ENCODE data around the gene INF2. TPM values are rescaled to one million over a fixed set of nuclear protein-coding genes. Genes with fewer than 3 reads are reported as not detected.

The INF2 gene
- total RNA-seq, 1 donor from 2014 or later: 69.2 TPM

DNA sequence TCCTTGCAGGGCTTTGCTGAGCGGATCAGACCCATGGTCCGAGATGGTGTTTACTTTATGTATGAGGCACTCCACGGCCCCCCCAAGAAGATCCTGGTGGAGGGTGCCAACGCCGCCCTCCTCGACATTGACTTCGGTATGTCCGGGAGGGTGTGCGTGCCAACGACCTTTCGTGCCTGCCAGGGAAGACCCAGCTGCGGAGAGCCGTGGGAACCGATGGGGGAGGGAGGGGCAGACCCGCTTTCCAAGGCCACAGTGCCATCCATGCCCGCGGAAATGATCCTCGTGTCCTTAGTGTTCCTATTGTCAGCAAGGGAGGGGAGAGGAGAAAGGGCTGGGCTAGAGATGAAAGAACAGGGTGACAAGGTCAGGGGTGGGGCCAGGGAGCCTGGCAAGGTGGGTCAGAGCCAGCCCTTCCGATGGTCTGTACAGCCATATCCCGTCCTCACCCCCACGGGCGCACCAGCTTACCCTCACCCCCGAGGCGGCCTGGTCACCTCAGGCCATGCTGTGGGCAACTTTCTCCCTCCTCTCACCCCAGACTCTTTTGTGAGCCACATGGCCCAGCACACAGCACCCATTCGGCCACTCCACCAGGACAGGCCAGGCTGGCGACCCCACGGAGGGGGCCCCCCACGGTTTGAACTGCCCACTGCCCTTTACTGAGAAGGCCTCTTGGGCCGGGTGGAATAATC lies 51.8 kb downstream of the INF2 start:
- H3K27me3 Mint-ChIP-seq: no peaks in the 10 kb centered on the region
- DNase-seq (ENCODE audit: low spot score, unreplicated experiment): no peak
- no peaks in the 10 kb centered on the region for H3K4me1 Mint-ChIP-seq (ENCODE audit: low read depth)
- TF ChIP-seq, protein P1, sequence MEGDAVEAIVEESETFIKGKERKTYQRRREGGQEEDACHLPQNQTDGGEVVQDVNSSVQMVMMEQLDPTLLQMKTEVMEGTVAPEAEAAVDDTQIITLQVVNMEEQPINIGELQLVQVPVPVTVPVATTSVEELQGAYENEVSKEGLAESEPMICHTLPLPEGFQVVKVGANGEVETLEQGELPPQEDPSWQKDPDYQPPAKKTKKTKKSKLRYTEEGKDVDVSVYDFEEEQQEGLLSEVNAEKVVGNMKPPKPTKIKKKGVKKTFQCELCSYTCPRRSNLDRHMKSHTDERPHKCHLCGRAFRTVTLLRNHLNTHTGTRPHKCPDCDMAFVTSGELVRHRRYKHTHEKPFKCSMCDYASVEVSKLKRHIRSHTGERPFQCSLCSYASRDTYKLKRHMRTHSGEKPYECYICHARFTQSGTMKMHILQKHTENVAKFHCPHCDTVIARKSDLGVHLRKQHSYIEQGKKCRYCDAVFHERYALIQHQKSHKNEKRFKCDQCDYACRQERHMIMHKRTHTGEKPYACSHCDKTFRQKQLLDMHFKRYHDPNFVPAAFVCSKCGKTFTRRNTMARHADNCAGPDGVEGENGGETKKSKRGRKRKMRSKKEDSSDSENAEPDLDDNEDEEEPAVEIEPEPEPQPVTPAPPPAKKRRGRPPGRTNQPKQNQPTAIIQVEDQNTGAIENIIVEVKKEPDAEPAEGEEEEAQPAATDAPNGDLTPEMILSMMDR (IDR thresholded peaks at IDR 0.05; ENCODE audit: unreplicated experiment): no peak
- no peak overlapping the region for H3K4me3 Mint-ChIP-seq (ENCODE audit: low read depth)
- no peaks in the 10 kb centered on the region for H3K9me3 Mint-ChIP-seq (ENCODE audit: low read depth)
- peaks cover 1% of the 10 kb centered on the region for H3K36me3 Mint-ChIP-seq (ENCODE audit: insufficient read depth)
- no peak overlapping the region for H3K27ac Mint-ChIP-seq

- Mint-ChIP-seq H3K27me3 (no peaks in the 10 kb centered on the region), H3K4me3 (ENCODE audit: low read depth) (no peak overlapping the region), H3K4me1 (ENCODE audit: low read depth) (no peaks in the 10 kb centered on the region), H3K27ac (no peak overlapping the region), H3K36me3 (ENCODE audit: insufficient read depth) (peaks cover 1% of the 10 kb centered on the region), H3K9me3 (ENCODE audit: low read depth) (no peaks in the 10 kb centered on the region)
- no peak for DNase-seq (ENCODE audit: low spot score, unreplicated experiment)
- TF ChIP-seq, protein P1 (IDR thresholded peaks at IDR 0.05; ENCODE audit: unreplicated experiment): no peak
These were observed 52.4 kb downstream of the INF2 start for GRCh38 chr14:104741803-104742251.

- no peak overlapping the region for H3K4me3 Mint-ChIP-seq (ENCODE audit: low read depth)
- no peaks in the 10 kb centered on the region for H3K9me3 Mint-ChIP-seq (ENCODE audit: low read depth)
- no peaks in the 10 kb centered on the region for H3K4me1 Mint-ChIP-seq (ENCODE audit: low read depth)
- H3K27ac Mint-ChIP-seq: no peak overlapping the region
- TF ChIP-seq, protein P1 (IDR thresholded peaks at IDR 0.05; ENCODE audit: unreplicated experiment): no peak
- H3K36me3 Mint-ChIP-seq (ENCODE audit: insufficient read depth): peaks cover 1% of the 10 kb centered on the region
- DNase-seq (ENCODE audit: low spot score, unreplicated experiment): no peak
- H3K27me3 Mint-ChIP-seq: no peaks in the 10 kb centered on the region
These were observed 53.4 kb downstream of the INF2 start for GRCh38 chr14:104742586-104743455.

- H3K27ac Mint-ChIP-seq: no peak overlapping the region
- H3K4me1 Mint-ChIP-seq (ENCODE audit: low read depth): no peaks in the 10 kb centered on the region
- H3K36me3 Mint-ChIP-seq (ENCODE audit: insufficient read depth): peaks cover 1% of the 10 kb centered on the region
- H3K27me3 Mint-ChIP-seq: no peaks in the 10 kb centered on the region
- no peaks in the 10 kb centered on the region for H3K9me3 Mint-ChIP-seq (ENCODE audit: low read depth)
- no peak overlapping the region for H3K4me3 Mint-ChIP-seq (ENCODE audit: low read depth)
- DNase-seq (ENCODE audit: low spot score, unreplicated experiment): no peak
- TF ChIP-seq, protein P1 (IDR thresholded peaks at IDR 0.05; ENCODE audit: unreplicated experiment): no peak
These were observed 54.3 kb downstream of the INF2 start for GRCh38 chr14:104743461-104744380.

DNA sequence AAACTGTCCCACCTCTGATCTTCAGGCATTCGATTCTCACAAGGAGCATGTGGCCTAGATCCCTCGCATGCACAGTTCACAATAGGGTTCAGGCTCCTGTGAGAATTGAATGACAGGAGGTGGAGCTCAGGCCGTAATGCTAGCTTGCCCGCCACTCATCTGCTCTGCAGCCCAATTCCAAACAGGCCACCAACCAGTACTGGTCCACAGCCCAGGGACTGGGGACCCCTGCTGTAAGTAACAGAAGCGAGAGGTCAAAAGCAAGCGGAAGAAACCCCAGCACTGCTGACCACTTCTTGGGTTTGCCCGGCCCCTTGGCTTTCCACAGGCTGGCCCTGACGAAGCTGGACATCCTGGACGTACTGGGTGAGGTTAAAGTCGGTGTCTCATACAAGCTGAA lies 55.1 kb downstream of the INF2 start:
- DNase-seq (ENCODE audit: low spot score, unreplicated experiment): no peak
- peaks cover 1% of the 10 kb centered on the region for H3K4me1 Mint-ChIP-seq (ENCODE audit: low read depth)
- H3K27me3 Mint-ChIP-seq: no peaks in the 10 kb centered on the region
- H3K27ac Mint-ChIP-seq: no peak overlapping the region
- peaks cover 1% of the 10 kb centered on the region for H3K36me3 Mint-ChIP-seq (ENCODE audit: insufficient read depth)
- H3K4me3 Mint-ChIP-seq (ENCODE audit: low read depth): no peak overlapping the region
- no peaks in the 10 kb centered on the region for H3K9me3 Mint-ChIP-seq (ENCODE audit: low read depth)
- TF ChIP-seq, protein P1 (IDR thresholded peaks at IDR 0.05; ENCODE audit: unreplicated experiment): no peak
